ENCODE results near the gene RSPO1.

Gene RSPO1

GRCh38 chr1:37673920-37674319 is 39.2 kb upstream of the RSPO1 start:
- no peak overlapping the region for H3K4me3 ChIP-seq (ENCODE audit: low read depth, low read length)
- TF ChIP-seq CTCF (IDR thresholded peaks at IDR 0.05; ENCODE audit: low read depth, low read length): no peak

- no peak overlapping the region for H3K4me3 ChIP-seq (ENCODE audit: low read depth, low read length)
- TF ChIP-seq CTCF (IDR thresholded peaks at IDR 0.05; ENCODE audit: low read depth, low read length): no peak
Observed at GRCh38 chr1:37672136-37672870, 37.6 kb upstream of the RSPO1 start.

GRCh38 chr1:37671261-37671660 is 36.6 kb upstream of the RSPO1 start:
- TF ChIP-seq CTCF (IDR thresholded peaks at IDR 0.05; ENCODE audit: low read depth, low read length): no peak

GRCh38 chr1:37670133-37670532 is 35.4 kb upstream of the RSPO1 start:
- TF ChIP-seq CTCF (IDR thresholded peaks at IDR 0.05; ENCODE audit: low read depth, low read length): no peak
- no peak overlapping the region for H3K4me3 ChIP-seq (ENCODE audit: low read depth, low read length)

More at GRCh38 chr1:37671261-37671660, 36.6 kb upstream of the RSPO1 start:
- H3K4me3 ChIP-seq (ENCODE audit: low read depth, low read length): no peak overlapping the region

GRCh38 chr1:37667023-37667671 is 32.5 kb upstream of the RSPO1 start:
- no peak overlapping the region for H3K4me3 ChIP-seq (ENCODE audit: low read depth, low read length)
- TF ChIP-seq CTCF (IDR thresholded peaks at IDR 0.05; ENCODE audit: low read depth, low read length): no peak

GRCh38 chr1:37666241-37666867 is 31.7 kb upstream of the RSPO1 start:
- H3K4me3 ChIP-seq (ENCODE audit: low read depth, low read length): no peak overlapping the region
- TF ChIP-seq CTCF (IDR thresholded peaks at IDR 0.05; ENCODE audit: low read depth, low read length): no peak
